Left renal cortex interstitium (tissue), 4 donors: Measurements from ENCODE around the gene PPARGC1A. TPM values are rescaled to one million over a fixed set of nuclear protein-coding genes. Genes with fewer than 3 reads are reported as not detected.

ENCODE experiments used
- DNase-seq, 4 donors: peaks; one replicate each; pipeline ENCODE4 v3.0.0-alpha.2; 2013; ENCODE audit warnings: low read depth in 4 of 4, low spot score in 2 of 4, missing footprints in 1 of 4
- polyA plus RNA-seq, 4 donors: library from polyadenylated mRNA; unstranded; fragments of 120-200 nt; gene quantifications; one replicate each; pipeline ENCODE4 v1.2.1, GENCODE V29; 2013; ENCODE audit not compliant: insufficient read length in 4 of 4

The PPARGC1A gene
- polyA plus RNA-seq, 4 donors, result 24.5 to 30.8 (median 28.8) TPM

GRCh38 chr4:23881674-23882337, 8.0 kb downstream of the PPARGC1A start:
- DNase-seq, result no peak

GRCh38 chr4:23881052-23881501, 8.8 kb downstream of the PPARGC1A start:
- no peak for DNase-seq

- no peak for DNase-seq
These were observed 10.7 kb downstream of the PPARGC1A start for GRCh38 chr4:23878912-23879732.

- DNase-seq, result no peak
These were observed 11.5 kb downstream of the PPARGC1A start for GRCh38 chr4:23878246-23878891.

- DNase-seq, result no peak
These were observed 12.1 kb downstream of the PPARGC1A start for GRCh38 chr4:23877758-23878229.

- DNase-seq, result no peak
These were observed 13.3 kb downstream of the PPARGC1A start for GRCh38 chr4:23876418-23877089.

- DNase-seq, result no peak
These were observed 14.5 kb downstream of the PPARGC1A start for GRCh38 chr4:23875317-23875716.

GRCh38 chr4:23874536-23874901, 15.3 kb downstream of the PPARGC1A start:
- DNase-seq, result no peak

- no peak for DNase-seq
These were observed 15.9 kb downstream of the PPARGC1A start for GRCh38 chr4:23873717-23874535.

- DNase-seq, result no peak
These were observed 18.4 kb downstream of the PPARGC1A start for GRCh38 chr4:23871426-23871825.

GRCh38 chr4:23866450-23867075, 23.3 kb downstream of the PPARGC1A start:
- DNase-seq, result no peak

- DNase-seq, result no peak
These were observed 27.9 kb downstream of the PPARGC1A start for GRCh38 chr4:23861897-23862296.

- DNase-seq, result no peak
These were observed 28.9 kb downstream of the PPARGC1A start for GRCh38 chr4:23860919-23861318.

GRCh38 chr4:23857367-23857959, 32.4 kb downstream of the PPARGC1A start:
- peak in 1 of 4 donors; percentile 25 for DNase-seq

GRCh38 chr4:23856630-23857029, 33.2 kb downstream of the PPARGC1A start:
- no peak for DNase-seq

- DNase-seq, result no peak
These were observed 33.8 kb downstream of the PPARGC1A start for GRCh38 chr4:23855912-23856605.

- no peak for DNase-seq
These were observed 35.7 kb downstream of the PPARGC1A start for GRCh38 chr4:23853986-23854660.

GRCh38 chr4:23851464-23851863, 38.4 kb downstream of the PPARGC1A start:
- no peak for DNase-seq
